Posterior vena cava (tissue), 2 donors: ENCODE results near the gene MYO7A. TPM values are rescaled to one million over a fixed set of nuclear protein-coding genes. Genes with fewer than 3 reads are reported as not detected.
A peak's percentile ranks its signal among the peaks of the same experiment; 100 is the strongest.

Source experiments
- DNase-seq: peaks from one replicate; pipeline ENCODE4 v3.0.0-alpha.2; 2020; ENCODE audit warnings: low spot score
- intact Hi-C, 2 donors: fragments of 100-400 bp; cut with DNase I; formaldehyde crosslinking; loops; one replicate each; pipeline versions ENCODE4 v1.14.1 to v1.14.2; 2022 to 2023
- long read RNA-seq, 2 donors: library from polyadenylated mRNA; unstranded; transcript quantifications; one replicate each; pipeline ENCODE4 v2.0.0, GENCODE V29; 2020 to 2021
- total RNA-seq, 2 donors: library from RNA; stranded (reverse); fragmentation: NEBNext Ultra II Directional; extraction: Animal tissue kit (Norgen Biotek cat#: 25700); gene quantifications; one replicate each; pipeline ENCODE4 v1.2.1, GENCODE V29; 2021
- donor health status: DM: yes; HTN: yes; CAD: no.
- donor health status: DM: yes; HTN: yes; CAD: no.

Gene MYO7A
- total RNA-seq: 10 to 100 TPM; 12.2 to 17.3 TPM
- long read RNA-seq, donor 1, partial matches to known transcripts: 3 of 7 reads
- long read RNA-seq, donor 1, other reads (novel, unspliced or antisense): 4 of 7 reads
- long read RNA-seq, donor 2, partial matches to known transcripts: 7 of 8 reads
- long read RNA-seq, donor 2, other reads (novel, unspliced or antisense): 1 of 8 reads

DNA sequence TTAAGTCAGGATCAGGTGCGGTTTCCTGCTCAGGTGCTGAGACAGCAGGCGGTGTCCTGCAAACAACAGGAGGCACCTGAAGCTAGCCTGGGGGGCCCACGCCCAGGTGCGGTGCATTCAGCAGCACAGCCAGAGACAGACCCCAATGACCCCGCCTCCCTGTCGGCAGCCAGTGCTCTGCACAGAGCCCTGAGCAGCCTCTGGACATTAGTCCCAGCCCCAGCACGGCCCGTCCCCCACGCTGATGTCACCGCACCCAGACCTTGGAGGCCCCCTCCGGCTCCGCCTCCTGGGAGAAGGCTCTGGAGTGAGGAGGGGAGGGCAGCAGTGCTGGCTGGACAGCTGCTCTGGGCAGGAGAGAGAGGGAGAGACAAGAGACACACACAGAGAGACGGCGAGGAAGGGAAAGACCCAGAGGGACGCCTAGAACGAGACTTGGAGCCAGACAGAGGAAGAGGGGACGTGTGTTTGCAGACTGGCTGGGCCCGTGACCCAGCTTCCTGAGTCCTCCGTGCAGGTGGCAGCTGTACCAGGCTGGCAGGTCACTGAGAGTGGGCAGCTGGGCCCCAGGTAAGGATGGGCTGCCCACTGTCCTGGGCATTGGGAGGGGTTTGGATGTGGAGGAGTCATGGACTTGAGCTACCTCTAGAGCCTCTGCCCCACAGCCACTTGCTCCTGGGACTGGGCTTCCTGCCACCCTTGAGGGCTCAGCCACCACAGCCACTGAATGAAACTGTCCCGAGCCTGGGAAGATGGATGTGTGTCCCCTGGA, at the start of gene MYO7A:
Gene MYO7A (plus strand): TSS at position 327 of the 772 bp plus-strand sequence. CDS start 2,389 bp downstream, outside the sequence.
- intact Hi-C loops: loop anchor here (5.0 to 10.0 kb wide), 3 partner anchors 59 to 427 kb away; no protein-coding TSS in a partner anchor
- no peak for DNase-seq

DNA sequence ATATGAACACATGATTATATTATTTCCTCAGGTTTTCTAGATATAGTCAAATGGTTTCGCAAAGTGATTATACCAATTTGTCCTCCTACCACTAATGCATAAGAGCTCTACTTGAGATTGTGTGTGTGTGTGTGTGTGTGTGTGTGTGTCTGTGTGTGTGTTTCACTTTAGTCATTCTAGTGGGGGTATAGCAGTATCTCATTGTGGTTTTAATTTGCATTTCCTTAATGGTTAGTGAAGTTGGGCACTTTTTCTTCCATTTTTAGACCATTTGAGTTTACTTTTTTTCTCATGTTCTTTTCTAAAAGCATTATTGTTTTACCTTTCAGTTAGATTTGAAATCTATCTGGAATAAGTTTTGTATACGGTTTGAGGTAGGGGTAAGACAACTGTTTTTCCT, 48.4 kb upstream of the MYO7A start:
- no peak for DNase-seq
- intact Hi-C loops: no loop called here

DNA sequence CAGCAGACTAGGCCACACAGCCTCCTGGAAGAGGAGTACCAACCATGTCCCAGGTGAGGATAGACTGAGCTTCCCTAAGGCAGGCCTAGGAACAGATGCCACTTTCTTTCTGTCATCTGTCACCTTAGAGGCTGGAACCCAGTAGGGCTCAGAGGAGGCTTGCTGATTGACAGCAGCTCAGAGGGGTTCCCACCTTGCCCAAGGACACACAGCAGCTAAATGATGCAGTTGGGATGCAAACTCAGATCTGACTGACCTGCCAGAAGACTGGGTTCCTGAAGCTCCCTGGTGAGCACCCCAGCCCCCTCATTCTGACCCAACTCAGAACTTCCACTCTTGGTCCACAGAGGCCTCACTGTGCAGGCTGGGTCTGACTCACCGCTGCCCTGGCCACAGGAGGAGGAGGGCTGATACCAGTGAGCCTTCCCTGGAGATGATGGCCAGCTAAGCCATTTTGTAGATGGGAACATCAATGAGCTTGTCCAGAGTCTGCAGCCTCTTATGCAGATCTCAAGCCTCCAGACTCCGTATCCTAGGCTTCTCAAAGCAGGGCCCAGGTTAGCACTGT, 47.3 kb upstream of the MYO7A start:
- DNase-seq: peak; percentile 36
- intact Hi-C loops: no loop called here

DNA sequence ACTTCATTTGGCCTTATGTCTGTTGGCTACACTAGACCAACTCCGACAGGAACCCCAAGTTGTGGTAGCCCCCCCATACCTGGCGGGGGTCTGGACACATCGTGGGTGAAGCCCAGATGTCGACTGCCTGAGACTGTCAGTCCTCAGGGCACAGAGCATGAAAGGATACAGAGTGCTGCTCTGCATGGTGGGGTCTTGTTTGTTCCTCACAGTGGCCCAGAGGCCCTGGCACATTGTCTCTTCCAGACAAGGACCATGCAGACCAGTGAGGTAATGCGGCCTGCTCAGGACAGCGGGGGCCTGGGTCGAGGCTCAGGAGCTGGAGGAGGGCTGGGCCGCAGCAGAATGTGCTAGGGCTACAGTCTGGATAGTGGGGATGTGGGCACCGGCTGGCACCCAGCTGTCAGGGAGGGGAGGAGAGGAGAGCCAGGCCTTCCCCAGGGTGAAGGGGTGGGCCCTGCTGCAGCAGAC, 46.6 kb upstream of the MYO7A start:
- DNase-seq: peak; percentile 64
- intact Hi-C loops: no loop called here

DNA sequence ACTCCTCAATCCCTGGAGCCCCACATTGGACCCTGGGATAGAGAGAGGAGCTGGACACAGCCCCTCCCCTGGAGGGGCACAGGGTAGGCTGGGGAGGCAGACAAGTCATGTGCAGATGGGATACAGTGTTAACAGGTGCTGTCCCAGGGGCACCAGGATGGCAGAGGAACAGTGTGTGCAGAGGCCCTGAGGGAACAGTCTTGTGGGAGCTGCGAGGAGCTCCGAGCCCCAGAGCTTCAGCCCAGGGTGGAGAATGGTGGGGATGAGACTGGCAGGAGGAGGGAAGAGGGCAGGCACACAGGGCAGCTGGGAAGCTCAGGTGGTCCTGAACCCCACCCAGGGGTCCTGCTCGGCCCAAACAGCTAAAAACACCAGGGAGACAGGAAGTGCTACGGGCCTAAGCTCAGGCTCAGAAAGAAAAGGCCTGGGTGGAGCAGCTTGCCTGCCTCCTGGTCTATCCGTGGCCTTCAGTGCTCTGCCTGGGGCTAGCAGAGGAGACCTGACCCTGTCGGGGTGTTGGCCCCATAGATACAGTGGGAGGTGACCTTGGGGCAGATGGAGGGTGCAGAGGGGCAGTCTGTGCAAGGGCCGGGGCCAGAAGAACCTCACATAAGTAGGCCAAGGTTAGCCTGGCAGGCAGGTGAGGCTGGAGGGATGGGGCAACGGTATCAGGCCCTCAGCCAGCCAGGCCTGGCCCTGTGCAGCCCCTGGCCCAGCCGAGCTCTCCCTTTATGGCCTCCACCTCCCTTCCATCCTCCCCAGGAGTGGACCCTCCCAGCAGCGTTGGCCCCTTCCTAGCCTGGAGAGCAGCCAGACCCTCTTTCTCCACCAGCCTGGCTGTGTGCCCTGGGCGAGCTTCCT, 45.8 kb upstream of the MYO7A start:
- peak; percentile 72 for DNase-seq
- intact Hi-C loops: no loop called here

DNA sequence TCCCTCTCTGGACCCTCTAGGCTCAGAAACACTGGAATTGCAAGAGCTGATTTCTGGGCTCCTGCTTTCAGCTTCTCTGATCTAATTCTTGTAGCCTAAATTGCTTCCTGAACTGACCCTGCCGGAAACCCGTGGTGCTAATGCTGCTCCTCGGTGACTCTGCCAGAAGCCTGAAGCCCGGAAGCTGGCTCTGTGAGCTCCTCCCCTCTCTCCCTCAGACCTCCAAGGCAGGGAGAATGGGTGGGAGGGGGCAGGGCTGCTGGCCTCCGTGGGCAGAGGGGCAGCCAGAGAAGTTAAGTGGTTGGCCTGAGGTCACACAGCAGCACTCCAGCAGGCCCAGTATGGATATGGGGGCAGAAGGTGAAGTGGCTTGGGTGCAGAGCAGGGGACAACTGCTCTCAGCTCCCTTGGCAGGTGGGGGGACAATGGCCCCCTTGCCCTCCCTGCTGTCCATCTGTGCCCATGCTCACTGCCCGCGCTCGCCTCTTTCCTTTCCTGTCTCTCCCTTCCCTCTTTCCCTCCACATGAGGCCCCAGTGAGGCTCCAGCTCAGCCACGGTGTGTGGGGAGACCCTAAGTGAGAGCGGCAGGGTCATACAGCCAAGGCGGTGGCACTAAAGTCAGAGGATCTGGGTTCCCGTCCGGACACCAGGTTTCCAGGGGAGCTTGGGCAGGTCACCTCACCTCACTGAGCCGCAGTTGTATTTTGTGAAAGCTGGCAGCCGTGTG, 45.0 kb upstream of the MYO7A start:
- intact Hi-C loops: no loop called here
- peak; percentile 91 for DNase-seq

DNA sequence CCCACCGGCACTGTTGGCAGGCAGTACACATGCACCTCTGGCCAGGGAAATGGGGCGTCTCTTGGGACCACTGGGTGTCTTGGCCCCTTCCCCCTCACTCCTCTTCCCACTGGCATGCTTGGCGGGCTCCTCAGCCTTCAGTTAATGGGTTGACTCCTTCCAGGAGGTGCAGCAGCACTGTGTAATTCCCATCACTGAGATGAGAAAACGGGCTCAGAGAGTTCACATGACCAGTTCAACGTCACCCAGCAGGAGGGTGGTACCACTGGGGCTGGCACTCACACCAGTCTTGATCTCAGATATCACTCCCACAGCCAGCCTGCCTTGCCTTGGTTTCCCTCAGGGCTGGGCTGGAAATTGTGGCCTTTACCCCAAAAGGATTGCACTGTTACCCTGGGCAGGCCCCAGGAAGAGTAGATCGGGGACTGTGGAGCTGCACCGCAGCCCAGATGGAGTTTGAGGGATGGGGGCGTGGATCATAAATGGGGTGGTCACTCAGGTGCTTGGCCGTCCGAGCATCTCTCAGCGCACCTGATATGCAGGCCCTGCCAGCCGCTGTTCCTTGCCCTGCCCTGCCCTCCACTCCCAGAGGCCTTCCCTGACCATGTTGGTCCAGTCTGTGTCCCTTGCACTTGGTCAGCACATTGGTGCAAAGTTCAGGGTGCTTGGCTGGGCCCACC, 44.3 kb upstream of the MYO7A start:
- peak; percentile 56 for DNase-seq
- intact Hi-C loops: no loop called here

DNA sequence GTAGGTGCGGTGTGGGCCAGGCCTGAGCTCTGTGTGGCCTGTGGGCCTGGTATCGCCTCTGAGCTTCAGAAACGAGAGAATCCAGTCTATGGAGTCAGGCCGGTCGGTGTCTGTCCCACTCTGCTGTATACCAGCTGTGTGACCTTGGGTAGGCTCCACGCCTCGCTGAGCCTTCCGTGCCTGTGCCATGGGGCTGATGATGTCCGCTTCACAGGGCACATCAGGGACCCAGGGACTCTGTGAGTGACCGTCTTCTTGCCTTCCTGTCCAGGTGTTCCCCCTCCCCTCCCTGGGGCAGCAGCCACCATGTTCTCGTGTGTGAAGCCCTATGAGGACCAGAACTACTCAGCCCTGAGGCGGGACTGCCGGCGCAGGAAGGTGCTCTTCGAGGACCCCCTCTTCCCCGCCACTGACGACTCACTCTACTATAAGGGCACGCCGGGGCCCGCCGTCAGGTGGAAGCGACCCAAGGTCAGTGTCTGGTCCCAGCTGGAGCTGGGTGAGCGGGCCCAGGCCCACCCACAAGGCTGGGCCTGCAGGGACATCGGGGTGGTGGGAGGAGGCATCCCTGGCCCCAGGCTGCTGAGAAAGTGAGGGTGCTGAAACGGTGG, 43.4 kb upstream of the MYO7A start:
- intact Hi-C loops: no loop called here
- DNase-seq: peak; percentile 62

DNA sequence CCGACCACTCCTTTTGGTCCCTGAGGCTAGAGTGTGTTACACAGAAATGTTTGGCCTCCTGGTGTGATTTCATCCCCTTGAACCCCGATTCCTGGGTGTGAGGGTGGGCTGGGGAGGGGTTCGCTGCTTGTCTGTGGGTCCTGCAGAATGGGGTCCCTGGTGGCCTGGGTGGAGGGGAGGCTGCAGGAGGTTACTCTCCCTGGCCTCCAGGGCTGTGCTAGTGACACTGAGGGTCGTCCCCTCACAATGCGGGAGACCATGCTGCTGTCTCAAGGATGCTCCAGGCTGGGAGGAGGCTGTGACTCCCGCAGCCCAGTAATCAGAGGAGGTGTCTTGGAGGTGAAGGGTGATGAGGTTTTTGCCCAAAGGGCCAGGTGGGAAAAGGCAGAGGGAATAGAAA, 42.4 kb upstream of the MYO7A start:
- intact Hi-C loops: no loop called here

DNA sequence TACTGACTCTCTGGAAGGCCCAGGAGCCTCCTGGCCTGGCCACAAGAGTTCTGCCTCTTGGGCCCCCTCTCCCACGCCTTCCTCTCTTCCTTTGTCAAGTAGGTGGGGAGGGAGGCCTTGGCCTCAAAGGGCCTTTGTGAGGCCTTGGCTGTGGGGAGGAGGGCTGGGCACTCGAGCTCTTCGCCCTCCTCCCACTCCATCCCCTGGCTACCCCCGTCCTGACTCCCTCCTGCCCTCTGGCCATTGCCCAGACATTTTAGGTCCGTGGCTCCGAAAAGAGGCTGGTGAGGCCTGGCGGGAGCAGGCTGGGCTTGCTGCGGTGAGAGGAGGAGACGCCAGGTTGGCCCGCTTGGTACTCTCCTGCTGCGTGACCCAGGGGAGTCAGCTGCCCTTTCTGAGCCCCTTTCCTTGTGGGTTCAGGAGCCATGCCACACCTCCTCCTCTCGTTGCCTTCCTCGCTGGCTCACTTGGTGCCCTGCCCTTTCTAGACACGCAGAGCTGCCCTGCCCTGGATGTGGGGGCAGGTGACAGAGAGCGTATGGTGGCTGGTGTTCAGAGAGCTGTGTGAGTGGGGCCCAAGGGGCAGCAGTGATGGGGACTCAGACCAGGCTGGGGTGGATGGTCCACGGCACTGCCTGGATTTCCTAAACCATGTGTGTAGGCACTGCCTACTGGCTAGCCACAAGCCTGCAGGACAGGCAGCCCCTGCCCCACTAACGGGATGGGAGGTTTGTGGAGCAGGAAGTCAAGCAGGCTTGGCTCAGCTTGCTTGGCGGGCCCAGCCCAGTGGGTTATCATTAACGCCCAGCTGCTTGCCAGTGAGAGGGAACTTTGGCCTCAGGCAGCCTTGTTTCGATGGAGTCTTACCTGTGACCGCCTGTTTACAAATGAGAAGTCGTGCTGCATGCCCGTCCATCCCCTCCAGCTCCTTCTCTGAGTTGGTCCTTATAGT, 41.2 kb upstream of the MYO7A start:
- intact Hi-C loops: no loop called here
- peak; percentile 75 for DNase-seq

More for the DNA sequence above, 42.4 kb upstream of the MYO7A start:
- peak; percentile 32 for DNase-seq

DNA sequence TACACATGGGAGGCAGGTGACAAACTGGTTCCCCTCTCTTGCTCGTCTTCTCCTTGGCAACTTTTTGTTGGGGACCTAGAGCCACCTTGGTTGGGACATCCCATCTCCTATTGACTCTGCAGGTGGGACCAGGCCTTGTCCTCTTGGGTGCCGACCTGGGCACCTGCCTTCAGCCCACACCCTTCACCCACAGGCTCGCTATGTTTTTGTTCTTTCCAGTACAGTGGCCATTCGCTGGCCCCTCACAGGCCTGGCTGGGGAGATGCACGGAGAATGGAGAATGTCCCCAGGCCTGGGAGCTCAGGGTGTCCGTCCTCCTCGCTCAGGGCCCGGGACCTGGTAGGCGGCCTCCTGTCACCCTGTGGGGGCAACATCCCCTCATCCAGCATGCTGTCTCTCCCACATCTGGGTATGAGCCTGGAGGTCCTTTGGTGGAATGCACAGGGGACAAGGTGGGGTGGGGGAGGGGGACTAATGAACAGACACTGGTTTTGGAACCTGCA, 40.3 kb upstream of the MYO7A start:
- intact Hi-C loops: no loop called here
- DNase-seq: peak; percentile 60

DNA sequence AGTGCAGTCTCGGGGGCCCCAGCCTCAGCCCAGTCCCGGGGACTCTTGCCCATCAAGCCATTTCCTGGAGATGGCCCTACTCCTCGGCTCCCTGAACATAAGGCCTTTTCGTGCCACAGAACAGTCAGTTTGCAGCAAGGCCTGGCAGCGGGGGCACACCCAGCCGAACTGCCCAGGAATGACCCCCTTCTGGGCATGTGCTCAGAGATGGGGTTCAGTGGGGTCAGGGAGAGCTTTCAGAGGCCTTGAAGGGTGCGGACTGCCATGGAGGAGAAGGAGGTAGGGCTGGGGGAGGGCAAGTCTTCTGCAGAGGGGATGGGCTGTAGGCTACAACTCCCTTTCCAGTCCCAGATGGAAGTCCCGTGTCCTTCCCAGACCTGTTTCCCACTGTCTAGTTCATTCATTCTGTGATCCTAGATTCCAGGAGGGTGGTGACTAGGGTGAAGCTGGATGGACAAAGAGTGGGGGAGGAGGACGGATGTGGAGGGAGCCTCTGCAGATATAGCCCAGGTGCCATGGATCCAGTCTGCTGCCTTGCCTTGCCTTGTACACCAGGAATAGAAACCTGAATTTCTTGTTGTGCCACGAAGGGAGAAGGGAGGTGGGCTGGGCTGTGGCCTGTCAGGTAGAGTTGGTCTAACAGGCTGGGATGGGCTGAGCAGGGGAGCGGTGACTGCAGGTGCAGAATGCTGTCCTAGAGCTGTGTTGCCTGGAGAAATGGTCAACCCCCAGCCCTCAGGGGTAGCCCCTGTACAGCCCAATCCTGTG, 39.6 kb upstream of the MYO7A start:
- DNase-seq: no peak
- intact Hi-C loops: no loop called here

DNA sequence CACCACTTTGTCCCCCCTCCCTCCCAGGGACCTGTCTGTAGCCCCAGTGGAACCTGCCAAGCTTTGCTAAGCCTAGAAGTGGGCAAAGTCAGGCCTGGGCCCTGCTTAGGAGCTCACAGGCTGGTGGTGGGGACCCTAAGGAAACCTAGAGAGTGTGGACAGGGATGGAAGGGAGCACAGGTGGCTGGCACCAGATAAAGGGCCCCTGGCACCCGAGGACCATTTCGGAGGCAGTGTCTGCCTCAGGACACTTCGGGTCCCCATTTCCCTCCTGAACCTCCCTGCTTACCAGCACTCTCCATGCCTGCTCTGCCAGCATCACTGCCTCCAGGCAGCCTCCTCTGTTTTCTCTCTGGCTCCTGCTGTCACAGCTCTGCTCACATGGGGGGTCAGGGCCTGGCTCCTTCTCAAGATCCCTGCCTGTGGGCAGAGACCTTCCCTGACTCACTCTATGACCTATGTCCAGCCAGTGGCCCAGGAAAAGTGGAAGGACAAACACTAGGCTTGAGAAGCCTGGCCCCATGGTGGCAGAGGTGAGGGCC, 39.0 kb upstream of the MYO7A start:
- intact Hi-C loops: no loop called here
- DNase-seq: peak; percentile 44

DNA sequence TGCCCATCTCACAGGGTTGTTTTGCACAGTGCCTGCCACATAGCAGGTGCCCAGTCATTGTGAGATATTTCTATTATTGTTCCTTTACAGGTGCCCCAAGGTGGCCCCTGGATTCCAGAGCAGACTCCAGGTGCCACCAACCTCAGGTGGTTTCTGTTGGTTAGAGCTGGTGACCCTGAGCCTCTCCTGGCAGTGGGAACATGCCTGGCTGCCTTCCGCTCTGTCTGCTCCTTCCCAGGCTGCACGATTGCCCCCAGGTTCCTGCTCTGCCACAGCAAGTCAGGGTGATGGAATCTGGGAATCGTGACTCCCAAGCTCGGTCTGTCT, 38.0 kb upstream of the MYO7A start:
- intact Hi-C loops: loop anchor here (2.0 to 5.0 kb wide), 2 partner anchors 41 to 43 kb away; no protein-coding TSS in a partner anchor
- peak; percentile 66 for DNase-seq

DNA sequence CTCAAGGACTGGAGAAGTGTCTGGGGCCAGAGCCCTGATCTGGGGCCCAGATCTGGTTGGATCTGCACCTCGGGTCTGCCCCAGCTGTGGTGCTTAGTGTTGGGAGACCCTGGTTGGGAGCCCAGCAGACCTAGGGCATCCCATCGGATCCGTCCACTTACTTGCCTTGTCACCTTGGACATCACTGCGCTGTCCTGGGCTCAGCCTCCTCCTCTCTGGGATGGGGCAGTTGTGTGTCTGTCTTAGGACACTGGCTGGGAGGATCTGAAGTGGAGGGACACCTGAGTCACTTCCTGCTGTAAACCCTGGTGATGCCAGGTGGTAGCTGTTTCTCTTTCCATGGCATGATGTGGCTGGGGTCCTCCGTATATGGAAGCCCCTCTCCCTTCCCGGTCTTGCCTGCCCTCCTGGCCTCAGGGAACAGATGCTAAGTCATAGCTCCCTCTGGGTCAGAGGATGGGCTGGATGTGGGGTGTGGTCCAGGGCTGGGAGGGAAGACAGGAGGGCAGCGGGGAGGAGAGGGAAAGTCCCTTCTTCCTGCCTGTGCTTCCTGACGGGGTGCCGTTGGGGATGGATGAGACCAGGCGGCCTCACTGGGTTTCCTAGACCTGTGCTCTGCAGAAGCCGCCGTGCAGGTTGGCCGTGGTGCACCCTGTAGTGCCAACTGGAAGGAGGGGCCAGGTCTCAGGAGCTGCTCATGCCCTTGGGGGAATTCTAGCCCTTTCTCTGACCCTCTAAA, 37.5 kb upstream of the MYO7A start:
- peak; percentile 49 for DNase-seq

More for the DNA sequence above, 37.5 kb upstream of the MYO7A start:
- intact Hi-C loops: loop anchor here (2.0 to 5.0 kb wide), 2 partner anchors 42 to 43 kb away; no protein-coding TSS in a partner anchor
